ENCODE results near the gene WSB2.
A peak's percentile ranks its signal among the peaks of the same experiment; 100 is the strongest.
"Not testable (repeated sequence)": the region's sequence is repeated elsewhere in the genome, so short reads cannot be mapped to it uniquely, and the experiment has no call there.

The WSB2 gene

GRCh38 chr12:118061011-118061872 lies at the start of gene WSB2:
TSS of gene WSB2 (minus strand) at chr12:118061179. CDS start at chr12:118061048, 131 bp downstream.
- DNase-seq, result peak; percentile 68

- no peak for DNase-seq
Observed at GRCh38 chr12:118109088-118109487, 48.1 kb upstream of the WSB2 start.

- DNase-seq, result no peak
Observed at GRCh38 chr12:118107694-118108093, 46.7 kb upstream of the WSB2 start.

GRCh38 chr12:118107011-118107410 lies 46.0 kb upstream of the WSB2 start:
- DNase-seq, result no peak

DNA sequence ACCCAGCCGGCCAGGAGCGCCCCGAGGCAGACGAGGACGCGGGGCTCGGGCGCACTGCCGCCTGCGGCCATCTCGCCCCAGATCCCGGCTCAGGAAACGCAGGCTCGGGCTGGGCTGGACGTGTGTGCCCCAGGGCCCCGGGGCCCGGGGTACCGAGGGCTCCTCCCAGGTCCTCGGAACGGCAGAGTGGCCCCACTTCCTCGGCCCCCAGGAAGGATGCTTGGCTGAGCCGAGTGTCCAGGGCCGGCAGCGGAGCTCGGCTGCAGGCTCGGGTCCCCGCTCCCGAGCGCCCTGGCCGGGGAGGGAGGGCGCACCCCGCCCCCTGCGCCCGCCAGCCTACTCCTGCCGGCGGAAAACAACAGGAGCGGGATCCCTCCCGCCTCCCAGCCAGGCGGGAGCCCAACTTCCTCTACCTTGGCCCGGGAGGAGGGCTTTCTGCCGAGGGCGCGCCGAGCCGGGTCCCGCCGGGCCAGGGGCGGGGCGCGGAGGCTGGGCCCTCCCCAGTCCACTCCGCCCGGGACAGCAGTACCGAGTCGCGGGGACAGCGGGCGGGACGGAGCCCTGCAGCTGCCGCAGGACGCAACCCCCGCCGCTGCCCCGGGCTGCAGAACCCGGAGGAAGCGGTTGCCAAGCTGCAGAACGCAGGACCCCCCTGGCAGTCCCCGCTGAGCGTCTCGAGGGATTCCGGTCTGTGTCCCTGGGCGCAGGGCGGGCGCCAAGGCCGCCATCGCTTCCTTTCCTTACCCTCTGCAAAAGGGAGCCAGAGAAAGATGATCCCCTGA lies 42.8 kb upstream of the WSB2 start, which contains the start of gene VSIG10:
Gene VSIG10 (minus strand): TSS at position 411 of the 782 bp plus-strand sequence. CDS start 340 bp downstream, at position 71.
- DNase-seq, result peak; percentile 16

DNA sequence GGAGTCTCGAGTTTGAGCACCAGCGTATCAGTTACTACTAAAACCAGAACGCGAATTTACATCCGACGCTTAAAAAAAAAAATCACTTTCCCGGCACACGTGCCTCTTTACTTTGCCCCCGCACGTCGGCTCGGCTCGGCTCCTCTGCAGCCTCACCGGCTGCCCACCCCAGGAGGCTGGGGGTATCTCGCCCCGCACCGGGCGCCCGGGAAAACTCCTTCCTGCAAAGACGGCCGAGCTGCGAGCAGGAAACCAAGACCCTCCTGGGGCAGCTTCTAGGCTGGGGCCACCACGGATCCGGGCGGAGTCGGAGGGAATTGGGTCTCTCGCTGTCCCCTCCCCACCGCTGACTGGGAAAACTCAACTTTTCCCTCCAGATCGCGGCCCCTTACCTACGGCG lies 42.2 kb upstream of the WSB2 start:
- DNase-seq, result no peak

DNA sequence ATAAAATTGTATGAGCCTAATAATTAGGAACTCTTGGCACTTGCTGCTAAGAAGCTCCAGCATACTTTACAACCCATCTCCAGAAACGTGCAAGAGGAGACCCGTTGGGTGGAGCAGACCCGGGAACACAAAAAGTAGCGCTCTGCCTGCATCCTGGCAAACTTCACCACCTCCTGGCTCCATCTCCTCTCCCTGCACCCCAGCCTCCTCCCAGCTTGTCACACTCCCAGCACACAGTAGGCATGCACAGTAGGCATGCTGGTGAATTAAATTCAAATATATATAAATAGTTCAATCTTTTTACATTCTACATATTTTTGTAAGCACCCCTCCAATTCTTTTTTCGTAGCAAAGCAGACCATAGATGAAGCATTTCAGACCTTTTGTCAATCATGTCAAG lies 41.6 kb upstream of the WSB2 start:
- no peak for DNase-seq

GRCh38 chr12:118102070-118102469 lies 41.1 kb upstream of the WSB2 start:
- no peak for DNase-seq

- no peak for DNase-seq
Observed at GRCh38 chr12:118101051-118101450, 40.1 kb upstream of the WSB2 start.

DNA sequence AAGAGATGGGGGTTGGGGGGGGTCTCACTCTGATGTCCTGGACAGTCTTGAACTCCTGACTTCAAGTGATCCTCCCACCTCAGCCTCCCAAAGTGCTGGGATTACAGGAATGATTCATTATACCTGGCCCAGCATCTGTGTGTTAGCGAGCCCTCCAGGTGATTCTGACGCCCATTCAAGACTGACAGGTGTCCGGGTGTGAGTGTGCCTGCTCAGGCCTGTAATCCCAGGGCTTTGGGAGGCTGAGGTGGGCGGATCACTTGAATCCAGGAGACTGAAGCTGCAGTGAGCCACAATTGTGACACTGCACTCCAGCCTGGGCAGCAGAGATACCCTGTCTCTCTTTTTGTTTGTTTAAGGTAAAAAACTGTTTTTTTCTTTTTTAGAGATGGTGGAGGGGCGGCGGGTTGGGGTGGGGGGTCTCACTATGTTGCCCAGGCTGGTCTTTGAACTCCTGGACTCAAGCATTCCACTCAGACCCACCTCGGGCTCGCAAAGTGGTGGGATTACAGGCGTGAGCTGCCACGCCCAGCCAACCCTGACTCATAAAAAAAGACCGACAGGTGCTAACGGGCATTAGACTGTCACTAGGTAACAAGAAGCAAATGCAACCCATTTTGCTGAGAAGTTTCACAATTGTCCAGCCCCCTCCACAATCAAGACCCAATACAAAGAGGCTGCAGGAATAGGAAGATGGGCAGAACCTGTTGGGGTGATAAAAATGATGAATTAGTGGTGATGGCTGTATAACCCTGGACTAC lies 38.1 kb upstream of the WSB2 start:
- no peak for DNase-seq

GRCh38 chr12:118098401-118098800 lies 37.4 kb upstream of the WSB2 start:
- no peak for DNase-seq

DNA sequence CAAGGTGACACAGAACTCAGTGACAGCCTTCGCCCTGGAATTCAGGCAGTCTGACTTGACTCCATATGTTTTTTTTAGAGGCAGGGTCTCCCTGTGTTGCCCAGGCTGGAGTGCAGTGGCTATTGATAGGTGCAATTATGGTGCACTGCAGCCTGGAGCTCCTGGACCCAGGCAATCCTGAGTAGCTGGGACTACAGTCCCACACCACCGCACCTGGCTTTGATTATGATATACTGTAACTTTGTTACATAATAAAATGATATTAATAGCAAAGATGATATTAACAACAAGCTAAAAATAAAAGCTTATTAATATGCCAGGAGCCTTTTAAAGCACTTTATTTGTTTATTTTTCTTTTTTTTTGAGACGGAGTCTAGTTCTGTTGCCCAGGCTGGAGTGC lies 33.1 kb upstream of the WSB2 start:
- DNase-seq, result no peak

- no peak for DNase-seq
Observed at GRCh38 chr12:118089782-118090181, 28.8 kb upstream of the WSB2 start.

- no peak for DNase-seq
Observed at GRCh38 chr12:118082161-118082560, 21.2 kb upstream of the WSB2 start.

- not testable (repeated sequence) for DNase-seq
Observed at GRCh38 chr12:118081521-118081920, 20.5 kb upstream of the WSB2 start.

GRCh38 chr12:118073768-118074167 lies 12.8 kb upstream of the WSB2 start:
- no peak for DNase-seq

DNA sequence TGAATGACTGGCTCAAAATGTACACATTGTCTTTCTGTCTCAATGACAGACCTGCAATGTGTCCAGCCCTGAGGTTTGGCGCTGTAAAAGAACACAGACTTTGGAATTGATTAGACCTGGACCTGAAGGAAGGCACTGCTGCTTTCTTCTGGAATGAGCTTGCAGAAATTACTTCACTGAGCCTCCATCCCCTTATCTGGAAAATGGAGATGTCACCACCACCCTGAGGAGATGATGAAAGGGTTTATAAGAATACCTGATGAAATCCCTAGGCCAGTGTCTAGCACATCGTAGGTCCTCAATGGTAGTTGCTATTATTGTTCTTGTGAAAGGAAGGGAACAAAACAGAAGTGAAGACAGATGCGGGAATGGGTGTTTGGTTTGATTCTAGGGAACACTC lies 9.7 kb upstream of the WSB2 start:
- no peak for DNase-seq

DNA sequence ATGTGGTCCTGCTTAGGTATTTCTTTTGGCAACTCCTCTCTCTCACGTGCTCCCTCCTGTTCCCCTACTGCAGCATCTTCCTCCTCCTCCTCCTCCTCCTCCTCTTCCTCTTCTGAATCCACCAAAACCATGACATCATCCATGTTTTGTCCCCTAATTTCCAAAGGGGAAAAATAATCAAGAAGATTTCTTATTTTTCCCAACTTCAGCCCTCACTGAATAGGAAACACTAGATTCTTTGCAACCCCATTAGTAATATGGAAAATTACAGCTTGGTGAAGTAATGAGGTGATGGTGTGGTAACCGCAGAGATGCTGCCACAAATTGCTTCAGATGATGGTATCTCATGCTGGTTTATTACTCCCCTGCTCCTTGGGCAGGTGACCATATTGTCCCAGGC lies 7.5 kb upstream of the WSB2 start:
- no peak for DNase-seq

- no peak for DNase-seq
Observed at GRCh38 chr12:118065380-118065779, 4.4 kb upstream of the WSB2 start.

- no peak for DNase-seq
Observed at GRCh38 chr12:118064608-118065007, 3.6 kb upstream of the WSB2 start.

DNA sequence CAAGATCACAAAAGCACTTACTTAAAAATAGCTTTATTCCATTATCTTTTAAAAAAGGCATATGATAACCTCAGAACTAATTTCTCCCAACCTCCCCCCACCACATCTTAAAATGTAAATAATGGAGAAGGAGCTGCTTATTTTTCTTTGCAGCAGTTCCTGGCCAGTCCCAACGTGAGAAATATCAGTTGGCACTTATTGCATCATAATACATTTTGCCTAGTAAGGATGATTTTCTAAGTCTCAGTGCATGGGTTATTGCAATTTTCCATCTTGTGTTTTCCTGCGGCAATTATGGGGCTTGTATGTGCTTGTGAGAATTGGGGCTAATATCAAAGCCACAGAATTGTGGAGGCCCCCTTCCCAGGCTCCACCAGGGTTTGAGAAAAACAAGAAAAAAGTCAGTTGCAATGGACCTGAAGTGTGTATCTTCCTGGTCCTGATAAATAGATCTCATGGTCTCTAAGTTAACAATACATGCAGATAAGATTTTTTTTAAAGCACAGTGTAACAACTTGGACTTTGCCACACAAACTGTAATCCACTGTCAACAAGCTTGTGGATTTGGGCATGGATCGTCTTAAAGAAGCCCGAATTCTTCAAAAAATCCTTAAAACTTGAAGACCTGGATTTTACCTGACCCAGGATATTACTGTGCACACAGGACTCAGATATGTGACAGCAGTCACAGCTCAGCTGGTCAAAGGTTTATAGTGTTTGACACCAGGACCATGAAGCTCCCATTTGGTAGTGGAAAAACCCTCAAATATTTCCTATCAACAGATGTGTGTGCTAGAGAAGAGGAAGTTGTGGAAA lies 2.8 kb upstream of the WSB2 start:
- DNase-seq, result no peak
